A549 (cell line): ENCODE results near the gene NCAM2.

Source experiments
- CTCF ChIP-seq: fragments of >200 bp; sonication (Bioruptor Twin); formaldehyde crosslinking; IDR thresholded peaks from 3 replicates; pipeline ENCODE4 v1.5.1; 2016
- HDAC2 ChIP-seq: fragments of 200-600 bp; sonication (generic); IDR thresholded peaks from 2 replicates; pipeline ENCODE4 v1.6.1; 2016
- HES2 ChIP-seq: fragments of >200 bp; sonication (Bioruptor Twin); formaldehyde crosslinking; IDR thresholded peaks from 2 replicates; pipeline ENCODE4 v1.6.1; 2016
- MAX ChIP-seq: IDR thresholded peaks from 2 replicates; pipeline ENCODE4 v1.6.1; 2012
- NPAS2 ChIP-seq: fragments of 250-450 bp; sonication (Bioruptor Pico); IDR thresholded peaks from 2 replicates; pipeline ENCODE4 v1.8.0; 2022; ENCODE audit warnings: mild to moderate bottlenecking, moderate library complexity, borderline replicate concordance
- RAD21 ChIP-seq, 2 experiments: fragments of >200 bp in 1 of 2; sonication (Bioruptor Twin) in 1 of 2; formaldehyde crosslinking in 1 of 2; IDR thresholded peaks in 1 of 2; conservative IDR thresholded peaks in 1 of 2; 2 replicates in 1 of 2; 3 replicates in 1 of 2; pipeline ENCODE4 v1.6.1; 2012 to 2018; ENCODE audit warnings: inconsistent platforms in 1 of 2
- REST ChIP-seq: fragments of 200-600 bp; sonication (generic); IDR thresholded peaks from 2 replicates; pipeline ENCODE4 v1.6.1; 2016; ENCODE audit warnings: antibody characterized with exemption, mild to moderate bottlenecking, moderate library complexity
- ZC3H11A ChIP-seq: fragments of 450-650 bp; IDR thresholded peaks from 2 replicates; pipeline ENCODE4 v1.6.1; 2014; ENCODE audit warnings: antibody characterized with exemption, mild to moderate bottlenecking

GRCh38 chr21:21010698-21011097 lies 12.5 kb downstream of the NCAM2 start:
- TF ChIP-seq CTCF = no peak
- no peak for TF ChIP-seq ZC3H11A
- no peak for TF ChIP-seq REST
- TF ChIP-seq MAX = no peak
- TF ChIP-seq HDAC2 = no peak
- no peak for TF ChIP-seq NPAS2 (CRISPR knock-in tag)
- no peak for TF ChIP-seq HES2
- no peak for TF ChIP-seq RAD21 (conservative IDR thresholded peaks at IDR 0.05 in 1 of 2, IDR thresholded peaks at IDR 0.05 in 1 of 2)
